Measurements from ENCODE around the gene KY. TPM values are rescaled to one million over a fixed set of nuclear protein-coding genes. Genes with fewer than 3 reads are reported as not detected.
"Not testable (repeated sequence)": the region's sequence is repeated elsewhere in the genome, so short reads cannot be mapped to it uniquely, and the experiment has no call there.

Gene KY
- total and polyA plus RNA-seq, 10 of the 15 experiments (the other 5 are each of a cell fraction or from before 2014, with no cell fraction given) = 0.04 to 0.11 TPM; not detected in 8

- no peak for TF ChIP-seq REST (IDR thresholded peaks at IDR 0.05; ENCODE audit: low read depth, low read length)
- TF ChIP-seq SUZ12 (IDR thresholded peaks at IDR 0.05; ENCODE audit: unreplicated experiment) = no peak
Observed at GRCh38 chr3:134576831-134577230, 74.0 kb downstream of the KY start (continued).

- in situ Hi-C loops (cut with MboI) (no loop called here), intact Hi-C loops (cut with micrococcal nuclease; ENCODE audit: unreplicated experiment) (no loop called here)
- DNase-seq (ENCODE audit: low read depth, low spot score) (no peak), FAIRE-seq (no peak), ATAC-seq (no peak)
- Histone ChIP-seq H3K4me2 (ENCODE audit: control insufficient read depth, insufficient read depth) (no peak overlapping the region), H3K9me3 (replicated peaks; ENCODE audit: control insufficient read depth, insufficient read depth, low read length) (no peaks in the 10 kb centered on the region), H3K9ac (ENCODE audit: control insufficient read depth, insufficient read depth, low read length) (no peak overlapping the region), H3K4me3 (no peak overlapping the region), H3K4me1 (ENCODE audit: control insufficient read depth, insufficient read depth, low read length) (no peaks in the 10 kb centered on the region), H3K36me3 (ENCODE audit: control insufficient read depth in 2 of 2, insufficient read depth in 2 of 2, low read length in 1 of 2) (no peaks in the 10 kb centered on the region), H3K27me3 (replicated peaks in 1 of 2; ENCODE audit: control insufficient read depth in 2 of 2, insufficient read depth in 2 of 2, low read length in 1 of 2) (no peaks in the 10 kb centered on the region), H3K79me2 (ENCODE audit: control insufficient read depth, insufficient read depth, low read length) (no peaks in the 10 kb centered on the region), H4K20me1 (ENCODE audit: control insufficient read depth, insufficient read depth) (no peaks in the 10 kb centered on the region), H2AFZ (ENCODE audit: control insufficient read depth, low read depth, low read length) (no peak overlapping the region), H3K27ac (ENCODE audit: control insufficient read depth, insufficient read depth) (no peak overlapping the region)
- BruUV-seq (replicated peaks) = no TSS peak
- ChIA-PET POLR2A (interaction anchor here (0.7 kb wide), 1 partner anchor 39 kb away, joined by 8 read pairs; no protein-coding TSS in a partner anchor), RAD21 (ENCODE audit: unreplicated experiment) (no interaction called here), CTCF (no interaction called here), SMC1A (ENCODE audit: uncharacterized antibody, unreplicated experiment) (no interaction called here)
- WGBS (ENCODE audit: insufficient coverage, insufficient replicate concordance, low lambda C conversion rate, missing lambda C conversion rate) = 68% methylated on average over 6 of the region's 6 CpGs
- TF ChIP-seq CHD2 (IDR thresholded peaks at IDR 0.05; ENCODE audit: borderline replicate concordance, low read depth, low read length) = no peak
- no peak for TF ChIP-seq TBL1XR1 (IDR thresholded peaks at IDR 0.05; ENCODE audit: low read depth, low read length)
- no peak for TF ChIP-seq ZBTB40 (IDR thresholded peaks at IDR 0.05; ENCODE audit: borderline replicate concordance)
Observed at GRCh38 chr3:134576426-134576825, 74.4 kb downstream of the KY start.

DNA sequence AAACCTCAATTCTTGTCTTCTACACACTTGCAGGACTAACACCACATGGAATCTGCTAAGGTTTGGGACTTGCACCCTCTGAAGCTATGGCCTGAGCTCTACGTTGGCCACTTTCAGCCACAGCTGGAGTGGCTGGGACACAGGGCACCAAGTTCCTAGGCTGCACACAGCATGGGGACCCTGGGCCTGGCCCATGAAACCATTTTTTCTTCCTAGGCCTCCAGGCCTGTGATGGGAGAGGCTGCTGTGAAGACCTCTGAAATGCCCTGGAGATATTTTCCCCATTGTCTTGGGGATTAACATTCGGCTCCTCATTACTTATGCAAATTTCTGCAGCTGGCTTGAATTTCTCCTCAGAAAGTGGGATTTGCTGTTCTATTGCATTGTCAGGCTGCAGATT lies 80.9 kb downstream of the KY start:
- CTCF ChIA-PET; intact Hi-C loops (cut with micrococcal nuclease; ENCODE audit: unreplicated experiment); BruUV-seq (replicated peaks); H3K27me3 ChIP-seq (replicated peaks in 1 of 2; ENCODE audit: control insufficient read depth in 2 of 2, insufficient read depth in 2 of 2, low read length in 1 of 2); H3K4me2 ChIP-seq (ENCODE audit: control insufficient read depth, insufficient read depth); H4K20me1 ChIP-seq (ENCODE audit: control insufficient read depth, insufficient read depth); SMC1A ChIA-PET (ENCODE audit: uncharacterized antibody, unreplicated experiment); H3K4me1 ChIP-seq (ENCODE audit: control insufficient read depth, insufficient read depth, low read length); H3K9me3 ChIP-seq (replicated peaks; ENCODE audit: control insufficient read depth, insufficient read depth, low read length); H2AFZ ChIP-seq (ENCODE audit: control insufficient read depth, low read depth, low read length); POLR2A ChIA-PET; H3K4me3 ChIP-seq; H3K27ac ChIP-seq (ENCODE audit: control insufficient read depth, insufficient read depth); ATAC-seq; in situ Hi-C loops (cut with MboI); RAD21 ChIA-PET (ENCODE audit: unreplicated experiment); H3K79me2 ChIP-seq (ENCODE audit: control insufficient read depth, insufficient read depth, low read length); H3K36me3 ChIP-seq (ENCODE audit: control insufficient read depth in 2 of 2, insufficient read depth in 2 of 2, low read length in 1 of 2); DNase-seq (ENCODE audit: low read depth, low spot score); FAIRE-seq; H3K9ac ChIP-seq (ENCODE audit: control insufficient read depth, insufficient read depth, low read length): not testable (repeated sequence)
- WGBS (ENCODE audit: insufficient coverage, insufficient replicate concordance, low lambda C conversion rate, missing lambda C conversion rate) = 86% methylated on average over 2 of the region's 2 CpGs
